Stimulated activated CD4-positive, alpha-beta T cell treated with anti-CD3 and anti-CD28 coated beads, Interleukin-15, amount 100 ng/mL, for 48 hours (primary cell): Measurements from ENCODE around the gene ANKRD23.

Experiments used
- DNase-seq, 2 donors: peaks; one replicate each; pipeline ENCODE4 v3.0.0-alpha.2; 2020; ENCODE audit warnings: low read depth in 2 of 2

The ANKRD23 gene

DNA sequence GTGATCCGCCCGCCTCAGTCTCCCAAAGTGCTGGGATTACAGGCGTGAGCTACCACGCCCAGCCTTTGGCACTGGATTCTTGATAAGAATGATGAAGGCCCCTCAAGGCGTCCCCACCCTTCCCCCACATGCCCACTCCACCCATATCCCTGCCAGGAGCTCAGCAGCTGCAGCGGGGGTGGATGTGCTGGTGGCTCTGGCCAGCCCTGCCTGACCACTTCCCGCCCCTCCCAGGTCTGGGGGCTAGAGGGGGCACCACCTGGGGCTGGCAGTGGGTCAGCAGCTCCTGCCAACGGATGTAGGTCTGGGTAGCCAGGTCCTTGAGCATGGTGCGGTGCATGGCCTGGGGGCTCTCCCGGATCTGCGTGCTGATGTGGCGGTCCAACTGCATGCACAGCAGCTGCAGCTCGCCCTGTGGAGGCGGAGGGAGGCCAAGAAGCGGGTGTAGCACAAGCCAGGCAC, 33.8 kb upstream of the ANKRD23 start:
- DNase-seq = no peak

DNA sequence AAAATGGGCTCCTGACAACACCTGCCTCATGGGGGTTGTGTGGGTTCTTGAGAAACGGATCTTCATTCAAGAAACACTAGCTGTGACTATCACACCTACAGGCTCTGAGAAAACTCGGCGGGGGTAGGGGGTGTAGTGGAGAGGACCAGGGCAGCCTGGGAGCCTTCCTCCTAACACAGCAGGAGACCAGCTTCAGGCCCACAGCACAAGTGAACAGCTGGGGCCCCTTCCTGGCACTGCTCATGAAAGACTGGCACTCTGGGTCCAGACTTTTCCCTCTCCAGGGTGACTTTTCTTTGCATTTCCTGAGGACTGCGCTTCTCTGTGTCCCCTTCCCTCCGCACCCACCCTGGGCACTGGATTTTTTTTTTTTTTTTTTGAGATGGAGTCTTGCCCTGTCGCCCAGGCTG, 33.2 kb upstream of the ANKRD23 start:
- DNase-seq = no peak

DNA sequence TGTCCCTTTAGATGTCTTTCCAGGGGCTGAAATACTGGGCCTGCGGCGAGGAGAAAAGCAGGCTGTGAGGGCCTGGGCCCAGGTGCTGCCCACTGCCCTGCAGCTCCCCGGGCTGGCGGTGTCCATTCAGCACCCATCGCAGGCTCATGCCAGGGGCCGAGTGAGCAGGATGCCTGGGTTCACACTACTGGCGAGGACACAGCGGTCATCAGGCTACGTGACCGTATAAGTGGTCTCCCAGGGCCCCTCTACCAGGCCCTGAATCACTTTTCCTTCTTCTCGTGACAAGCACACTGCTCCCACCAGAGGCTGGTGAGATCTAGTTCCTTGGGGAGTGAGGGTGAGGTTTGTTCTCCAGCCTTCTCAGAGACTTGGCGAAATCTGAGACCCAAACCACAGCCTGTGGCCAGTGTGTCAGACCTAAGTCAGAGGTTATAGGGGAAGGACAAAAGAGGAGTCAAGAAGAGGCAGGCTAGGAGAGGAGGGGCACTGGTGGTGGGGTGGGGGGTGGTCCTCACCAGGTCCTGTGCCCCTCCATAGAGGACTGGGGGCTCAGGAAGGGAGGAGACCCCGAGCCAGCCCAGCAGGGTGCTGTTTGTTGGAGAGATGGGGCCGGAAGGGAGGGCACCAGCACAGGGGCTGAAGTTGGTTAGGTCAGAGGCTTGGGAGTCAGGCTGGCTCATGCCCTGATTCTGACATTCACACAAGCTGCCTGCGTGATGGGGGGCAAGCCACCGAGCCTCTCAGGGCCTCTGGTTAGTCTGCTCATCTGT, 32.6 kb upstream of the ANKRD23 start:
- no peak for DNase-seq

DNA sequence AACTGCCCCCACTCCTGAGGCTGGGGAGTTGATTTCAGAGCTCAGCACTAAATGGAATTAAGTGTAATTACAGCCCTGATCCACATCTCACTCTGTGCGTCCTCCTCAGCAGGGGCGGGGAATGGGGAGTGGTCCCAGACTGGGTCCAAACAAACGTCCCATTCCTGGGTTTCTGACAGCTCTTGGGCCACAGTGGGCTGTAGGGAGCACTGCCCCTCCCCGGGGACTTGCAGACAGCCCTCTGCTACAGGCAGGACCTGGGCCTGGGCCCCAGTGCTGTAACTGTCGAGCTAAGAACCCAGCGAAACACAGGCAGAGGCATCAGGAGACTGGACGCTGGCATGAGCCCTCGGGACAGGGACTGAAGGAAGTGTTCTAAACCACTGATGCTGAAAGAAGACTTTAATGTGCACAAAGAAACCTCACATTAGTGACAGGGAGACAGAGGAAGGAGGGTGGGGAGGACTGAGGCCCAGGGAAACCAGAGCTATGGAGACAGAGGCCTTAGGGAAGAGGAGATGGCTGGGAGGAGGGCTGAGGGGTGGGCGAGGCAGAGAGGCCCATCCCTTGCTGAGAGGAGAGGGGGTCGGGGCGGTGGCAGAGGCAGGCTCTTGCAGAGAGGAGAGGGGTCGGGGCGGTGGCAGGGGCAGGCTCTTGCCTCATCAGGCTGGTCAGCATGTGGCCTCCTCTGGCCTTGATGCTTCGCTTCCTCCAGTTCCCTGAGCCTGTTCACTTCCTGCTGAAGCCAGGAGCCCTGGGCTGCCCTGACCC, 31.9 kb upstream of the ANKRD23 start:
- DNase-seq = no peak

DNA sequence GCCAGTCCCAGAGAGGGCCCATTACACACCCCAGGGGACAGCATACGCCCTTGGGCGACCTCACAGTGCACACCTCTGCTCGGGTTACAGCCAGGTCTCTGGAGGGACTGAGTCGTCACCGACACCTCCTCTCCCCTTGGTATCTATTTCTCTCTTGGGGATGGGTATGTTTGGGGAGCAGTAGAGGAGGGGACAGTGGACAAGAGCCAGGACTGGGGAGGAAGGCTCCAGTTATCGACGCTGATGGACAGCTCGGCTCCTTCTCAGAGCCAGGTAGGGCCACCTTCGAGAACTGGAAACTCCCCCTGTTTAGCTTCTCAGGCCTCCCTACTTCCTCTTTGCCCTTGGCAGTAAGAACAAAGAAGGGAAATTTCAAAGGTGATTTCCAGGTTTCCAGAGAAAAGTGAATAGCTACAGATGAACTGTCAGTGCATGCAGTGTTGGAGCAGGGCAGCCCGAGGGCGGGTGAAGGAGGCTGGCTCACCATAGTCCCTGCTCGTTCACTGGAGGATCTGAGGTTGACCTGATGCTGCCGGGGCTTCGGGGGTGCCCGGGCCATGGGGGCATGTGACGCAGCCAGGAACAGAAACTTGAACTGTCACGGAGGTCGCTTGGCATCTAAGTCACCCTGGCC, 30.5 kb upstream of the ANKRD23 start:
- no peak for DNase-seq

DNA sequence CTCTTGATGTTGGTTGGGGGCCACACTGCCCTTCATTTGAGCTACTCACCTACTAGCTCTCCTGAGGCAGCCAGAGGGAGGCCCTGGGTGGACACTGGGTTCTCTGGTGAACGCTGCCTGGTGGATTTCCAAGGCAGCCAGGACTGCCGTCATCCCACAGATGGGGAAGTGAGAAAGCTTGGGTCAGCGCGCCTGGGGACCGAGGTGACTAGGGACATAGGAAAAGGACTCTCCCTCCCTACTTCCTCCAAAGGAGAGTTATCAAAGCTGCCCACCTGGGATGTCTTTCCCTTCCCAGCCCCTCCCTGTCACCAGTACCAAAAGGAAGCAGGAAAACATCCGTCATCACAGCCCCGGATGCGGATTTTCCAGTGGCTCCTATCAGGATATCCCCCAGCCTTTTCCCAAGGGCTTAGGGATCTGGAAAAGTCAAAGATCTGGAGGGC, 29.9 kb upstream of the ANKRD23 start:
- DNase-seq = no peak

DNA sequence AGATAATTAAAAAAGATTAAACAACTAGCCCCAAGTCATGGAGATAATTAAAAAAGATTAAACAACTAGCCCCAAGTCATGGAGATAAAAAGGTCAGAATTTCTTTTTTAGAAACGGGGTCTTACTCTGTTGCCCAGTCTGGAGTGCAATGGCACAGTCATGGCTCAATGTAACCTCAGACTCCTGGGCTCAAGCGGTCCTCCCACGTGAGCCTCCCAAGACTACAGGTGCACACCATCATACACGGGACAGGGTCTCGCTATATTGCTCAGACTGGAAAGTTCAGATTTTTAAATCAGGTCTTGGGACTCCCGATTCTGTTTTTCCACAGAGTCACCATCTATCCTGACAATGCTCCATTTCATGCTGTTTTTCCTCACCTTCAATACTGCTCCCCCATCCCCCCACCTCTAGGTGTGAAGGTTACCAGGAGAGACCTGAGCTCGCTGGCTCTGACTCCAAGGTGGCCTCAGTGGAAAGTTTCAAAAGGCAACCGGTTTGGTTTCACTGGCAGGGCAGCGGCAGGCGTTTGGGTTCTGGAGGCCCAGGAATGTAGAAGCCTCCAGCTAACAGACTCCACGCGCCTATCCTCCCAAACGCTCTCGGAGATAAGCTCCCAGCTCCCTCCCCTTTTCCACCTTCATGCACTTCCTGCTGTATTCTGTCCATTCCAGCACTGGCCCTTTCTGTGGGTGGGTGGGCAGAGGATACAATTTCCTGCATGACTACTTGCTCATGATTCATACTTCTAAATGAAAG, 28.9 kb upstream of the ANKRD23 start:
- no peak for DNase-seq

DNA sequence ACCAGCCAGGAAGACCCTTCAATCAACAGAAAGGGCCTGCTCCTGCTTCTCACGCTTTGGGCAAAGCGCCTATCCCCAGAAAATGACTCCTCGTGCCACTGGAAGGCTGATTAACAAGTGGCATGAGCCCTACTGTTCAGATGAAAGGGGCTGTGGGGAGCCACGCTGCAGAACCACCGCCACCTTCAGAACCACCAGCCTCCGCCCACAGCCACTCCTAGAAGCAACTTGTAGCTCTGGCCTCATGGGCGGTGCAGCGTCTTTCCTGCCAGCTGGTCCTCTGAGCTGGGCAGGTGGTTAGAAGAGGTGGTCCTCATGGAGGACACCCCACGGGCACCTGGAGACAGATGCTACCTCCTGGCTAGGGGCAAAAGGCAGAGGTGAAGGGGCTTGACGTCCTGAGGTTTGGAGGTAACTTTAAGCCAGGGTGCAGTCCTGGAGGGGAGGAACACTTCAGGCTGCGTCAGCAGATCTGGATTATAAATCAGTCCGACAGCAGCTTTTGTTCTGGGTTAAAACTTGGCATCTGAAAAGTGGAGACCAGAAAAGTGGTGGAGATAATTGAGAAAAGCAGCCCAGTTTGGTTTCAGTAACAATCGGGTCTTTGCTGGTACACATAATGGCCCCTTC, 26.9 kb upstream of the ANKRD23 start:
- peak in 1 of 2 donors; percentile 33 for DNase-seq

DNA sequence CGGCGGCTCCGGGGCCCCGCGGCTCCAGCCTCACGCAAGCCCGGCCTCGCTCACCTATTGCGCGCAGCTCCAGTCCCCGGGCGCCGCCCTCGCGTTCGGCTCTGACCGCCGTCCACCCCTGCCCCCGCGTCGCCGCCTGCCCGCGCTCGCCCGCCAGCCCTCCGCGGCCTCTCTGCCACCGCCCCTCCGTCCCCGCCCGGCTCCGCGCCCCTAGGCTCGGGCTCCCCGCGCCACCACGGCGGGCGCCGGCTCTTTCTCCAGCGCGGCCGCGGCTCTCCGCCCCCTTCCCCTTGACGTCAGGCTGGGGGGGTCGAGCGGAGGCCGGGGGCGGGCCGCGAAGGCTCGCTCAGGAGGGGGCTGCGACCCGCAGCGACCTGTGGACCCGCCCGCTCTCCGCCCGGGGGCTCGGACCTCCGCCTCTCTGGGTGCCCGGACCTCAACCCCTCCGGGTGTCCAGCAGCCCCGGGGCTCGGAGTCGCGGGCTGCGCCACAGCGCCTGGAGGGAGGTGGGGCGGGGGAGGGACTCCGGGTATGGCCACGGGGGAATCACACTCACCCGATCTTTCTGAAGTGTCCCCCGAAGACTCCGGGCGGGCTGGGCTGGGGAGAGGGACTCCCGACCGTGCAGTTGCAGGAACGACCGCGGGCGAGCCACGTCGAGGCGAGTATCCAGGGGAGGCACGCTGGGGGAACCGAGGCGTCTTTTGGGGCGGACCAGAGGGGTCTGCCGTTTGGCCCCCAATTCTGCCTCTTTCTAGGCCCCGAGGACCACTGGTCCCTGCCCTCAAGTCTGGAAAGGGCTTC, 26.2 kb upstream of the ANKRD23 start, which contains the start of gene SEMA4C:
TSS of gene SEMA4C (minus strand) at position 259 of the 804 bp plus-strand sequence. CDS start 2,194 bp downstream, outside the sequence.
- no peak for DNase-seq

DNA sequence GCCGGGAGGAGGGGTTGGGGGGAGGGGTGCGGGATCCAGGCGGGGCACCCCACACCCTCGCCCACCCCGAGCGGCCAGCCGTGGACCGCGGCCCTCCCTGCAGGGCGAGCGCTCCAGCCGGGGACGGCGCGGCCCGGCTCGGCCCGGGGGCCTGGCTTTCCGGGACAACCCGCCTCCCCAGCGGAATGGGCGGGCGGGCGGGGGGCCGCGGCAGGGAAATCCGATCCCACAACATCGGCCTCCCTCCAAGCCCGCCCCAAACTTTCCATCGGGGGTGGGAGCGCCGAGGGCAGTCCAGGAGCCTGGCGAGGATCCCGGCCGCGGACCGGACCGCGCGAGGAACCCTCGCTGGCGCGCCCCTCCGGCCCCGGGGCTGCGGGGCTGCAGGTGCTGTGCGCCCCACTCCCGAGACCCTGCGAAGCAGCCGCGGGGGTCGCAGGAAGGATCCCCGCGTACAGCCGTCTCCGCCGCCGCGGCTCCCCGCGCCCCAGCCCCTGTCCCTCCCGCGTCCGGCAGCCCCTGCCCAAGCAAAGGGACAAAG, 25.5 kb upstream of the ANKRD23 start:
- no peak for DNase-seq

DNA sequence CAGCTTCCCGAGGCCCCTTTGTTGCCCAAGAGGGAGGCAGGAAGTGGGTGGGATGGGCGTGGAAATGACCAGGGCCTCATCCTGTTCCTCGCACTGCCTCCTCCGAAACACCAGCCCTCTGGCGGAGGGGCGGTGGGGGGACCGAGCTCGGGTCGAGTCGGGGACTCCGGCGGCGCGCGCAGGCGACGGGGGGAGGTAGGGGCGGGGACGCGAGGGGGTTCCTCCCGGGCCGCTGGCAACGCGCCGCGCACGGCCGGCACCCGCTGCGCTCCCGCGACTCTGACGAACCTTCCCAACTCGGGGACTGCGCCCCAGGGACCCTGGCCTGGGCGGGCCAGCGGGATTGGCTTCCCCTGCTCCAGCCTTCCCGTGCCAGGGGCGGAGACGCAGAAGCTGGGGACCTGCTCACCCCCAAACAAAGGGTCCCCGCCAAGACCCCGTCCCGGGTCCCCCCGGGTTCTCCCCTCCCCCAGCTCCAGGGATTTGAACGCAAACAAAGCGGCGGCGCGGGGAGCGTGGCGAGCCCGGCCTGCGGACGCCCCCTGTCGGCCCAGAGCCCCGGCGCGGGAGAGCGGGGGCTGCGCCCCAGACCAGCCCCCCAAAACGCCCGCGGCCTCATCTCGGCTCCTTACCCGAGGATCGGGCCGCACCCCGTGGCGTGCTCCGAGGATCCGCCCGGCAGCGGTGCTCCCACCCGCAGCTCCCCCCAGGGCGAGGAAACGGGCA, 24.9 kb upstream of the ANKRD23 start:
- peak in 1 of 2 donors; percentile 57 for DNase-seq

DNA sequence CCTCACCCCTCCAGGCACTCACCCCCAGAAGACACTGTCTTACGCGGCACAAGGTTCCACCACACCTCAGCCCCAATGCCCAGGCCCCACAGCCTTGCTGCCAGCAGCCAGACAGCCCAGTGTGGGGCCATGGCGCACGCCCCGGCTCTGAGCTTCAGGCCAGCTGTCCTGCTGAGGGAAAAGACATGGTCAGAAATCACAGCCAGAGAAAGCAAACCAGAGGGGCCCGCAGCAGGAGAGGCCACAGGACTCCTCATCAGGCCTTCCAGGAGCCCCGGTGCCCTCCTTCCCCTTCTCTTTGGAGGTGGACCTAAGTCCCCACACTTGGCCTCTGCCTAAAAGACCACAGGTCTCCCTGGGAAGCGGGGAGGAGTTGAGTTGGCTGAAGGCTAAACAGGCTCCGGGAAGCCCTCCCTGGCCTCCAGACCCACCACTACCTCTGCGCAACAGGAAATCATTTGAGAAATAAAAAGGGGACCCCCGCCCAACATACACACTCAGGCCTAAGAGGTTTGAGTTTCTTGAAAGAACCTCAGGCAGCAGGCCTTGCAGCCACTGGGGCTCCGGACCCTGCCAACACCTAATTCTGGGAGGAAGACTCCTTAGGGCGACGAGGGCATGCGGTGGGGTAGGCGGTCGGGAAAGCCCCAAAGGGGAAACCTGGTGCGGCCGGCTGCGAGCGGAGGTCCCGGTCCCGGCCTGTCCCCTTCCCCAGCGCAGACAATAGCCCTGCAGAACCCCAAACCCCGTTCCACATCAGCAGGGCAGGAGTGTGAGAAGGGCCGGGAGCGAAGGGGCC, 24.1 kb upstream of the ANKRD23 start:
- no peak for DNase-seq

DNA sequence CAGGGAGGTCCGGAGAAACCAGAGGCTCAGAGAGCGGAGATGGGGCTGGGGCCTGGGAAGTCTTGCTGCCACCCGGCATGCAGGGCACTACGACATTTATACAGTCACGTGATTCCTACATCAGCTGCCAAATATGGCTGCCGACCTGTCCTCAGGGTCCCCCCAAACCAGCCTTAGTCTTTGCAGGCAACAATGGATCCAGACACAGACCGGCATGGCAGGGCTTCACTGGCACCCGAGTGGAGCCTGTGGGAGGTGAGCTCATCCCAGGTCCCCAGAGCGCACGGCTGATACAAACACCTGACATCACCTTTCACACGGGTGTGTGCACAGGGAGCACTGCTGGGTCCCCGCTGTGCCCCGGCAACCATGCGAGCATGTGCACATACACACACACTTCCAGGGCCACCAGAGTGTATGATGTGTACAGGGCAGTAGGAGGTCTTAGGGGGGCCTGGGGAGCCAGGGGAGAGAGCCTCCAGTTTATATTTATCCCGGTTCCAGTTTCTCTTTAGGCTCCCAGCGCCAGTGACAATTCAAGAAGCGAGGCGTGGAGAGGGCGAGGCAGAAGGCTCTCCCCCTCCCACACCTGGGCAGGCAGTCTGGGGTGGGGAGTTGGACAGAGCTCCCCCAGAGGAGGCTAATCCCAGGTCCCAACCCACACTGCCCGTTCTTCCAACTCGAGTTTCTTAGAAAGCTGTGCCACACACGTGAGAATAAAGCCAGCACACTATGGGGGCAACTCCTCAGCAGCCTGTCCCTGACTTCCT, 23.4 kb upstream of the ANKRD23 start:
- DNase-seq = no peak

DNA sequence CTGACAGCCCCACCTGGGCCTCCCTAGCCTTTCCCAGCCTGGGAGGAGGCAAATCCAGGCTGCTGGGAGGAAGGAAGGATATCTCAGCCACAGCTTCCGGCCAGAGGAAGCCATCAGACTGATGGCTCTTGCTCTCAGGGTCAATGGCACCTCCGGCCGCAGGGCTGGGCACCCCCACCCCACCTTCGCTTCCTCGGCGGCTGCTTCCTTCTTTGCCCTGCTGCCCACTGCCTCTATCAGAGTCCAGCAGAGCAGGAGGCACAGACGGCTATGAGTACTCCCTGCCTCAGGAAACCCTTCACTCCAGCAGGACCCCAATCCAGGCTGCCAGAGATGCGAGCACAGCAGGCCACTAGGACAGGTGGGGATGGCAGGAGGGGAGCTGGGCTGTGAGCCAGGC, 22.8 kb upstream of the ANKRD23 start:
- no peak for DNase-seq

DNA sequence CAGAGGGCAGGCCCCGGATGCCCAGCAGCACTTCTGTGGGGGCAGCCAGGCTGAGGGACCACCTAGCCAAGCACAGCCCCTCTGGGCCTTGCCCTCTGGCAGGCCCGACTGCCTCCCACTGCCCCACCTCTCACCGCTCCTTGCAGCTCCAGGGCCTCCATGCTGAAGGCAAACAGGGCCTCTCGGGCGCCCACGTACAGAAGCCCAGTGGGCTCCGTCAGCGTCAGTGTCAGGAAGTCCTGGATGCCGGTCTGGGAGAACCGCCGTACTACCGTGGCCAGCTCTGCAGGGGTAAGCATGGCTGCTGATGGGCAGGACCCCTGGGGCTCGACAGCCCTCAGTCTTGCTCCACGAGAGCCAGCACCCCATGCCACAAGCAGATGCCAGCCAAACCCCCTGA, 22.3 kb upstream of the ANKRD23 start:
- no peak for DNase-seq

DNA sequence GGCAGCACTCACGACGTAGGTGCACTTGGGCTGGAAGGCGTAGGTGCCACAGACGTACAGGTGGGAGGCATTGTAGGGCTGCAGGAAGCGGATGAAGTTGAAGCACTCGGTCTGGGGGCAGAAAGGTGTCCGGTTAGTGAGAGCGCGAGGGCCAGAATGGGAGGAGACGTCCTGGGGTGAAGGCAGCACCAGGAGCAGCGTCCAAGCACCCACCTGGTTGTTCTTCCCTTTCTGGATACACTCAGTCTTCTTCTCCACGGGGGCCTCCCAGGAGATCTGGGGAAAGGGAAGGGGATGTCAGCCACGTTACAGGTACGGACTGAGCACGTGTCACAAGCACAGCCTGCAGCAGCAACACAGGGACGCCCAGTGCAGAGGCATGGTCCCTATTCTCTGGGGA, 21.8 kb upstream of the ANKRD23 start:
- DNase-seq = no peak

DNA sequence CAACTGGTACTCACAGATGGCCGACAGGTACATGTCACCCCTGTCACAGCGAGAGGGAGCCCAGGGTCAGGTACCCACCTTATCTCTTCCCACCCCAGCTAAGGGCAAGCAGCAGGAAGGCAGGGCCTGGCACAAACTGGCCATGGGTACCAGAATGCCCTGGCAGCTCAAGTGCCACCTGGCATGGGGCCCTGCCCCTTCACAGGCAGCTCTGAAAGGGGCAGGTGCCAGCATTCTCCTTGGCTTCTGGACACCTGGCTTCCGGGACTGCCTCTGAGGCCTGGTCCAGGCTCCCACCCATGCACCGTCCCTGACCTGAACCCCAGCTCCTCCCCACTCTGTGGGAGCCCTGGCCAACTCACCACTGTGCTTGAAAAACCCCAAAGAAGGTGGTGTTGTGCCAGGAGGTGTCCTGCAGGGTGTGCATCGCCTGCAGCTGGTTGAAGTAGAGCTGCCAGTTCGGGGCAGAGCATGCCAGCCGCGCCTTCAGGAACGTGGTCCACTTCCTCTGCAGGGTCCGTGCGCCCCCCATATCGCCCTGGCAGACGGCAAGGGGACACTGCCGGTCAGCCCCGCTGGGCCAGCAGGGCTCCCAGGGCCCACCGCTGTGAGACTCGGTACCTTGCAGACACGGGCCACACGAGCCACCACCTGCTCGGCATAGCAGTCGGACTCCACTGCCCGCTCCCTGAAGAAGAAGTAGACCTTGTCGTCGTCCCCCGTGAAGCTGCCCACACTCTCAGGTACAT, 20.7 kb upstream of the ANKRD23 start:
- no peak for DNase-seq
